Activated T-helper 9 cell treated with anti-CD3 and anti-CD28 coated beads, Interleukin-2, amount 50 U/mL, for 16 hours (primary cell): ENCODE data around the gene C14orf119.

Experiments
- DNase-seq: peaks from one replicate; pipeline ENCODE4 v3.0.0-alpha.2; 2020; ENCODE audit warnings: low read depth

C14orf119 gene

GRCh38 chr14:23126548-23127278 lies 31.4 kb downstream of the C14orf119 start:
- no peak for DNase-seq

- no peak for DNase-seq
Measured at GRCh38 chr14:23127861-23128260, 32.6 kb downstream of the C14orf119 start.

- no peak for DNase-seq
Measured at GRCh38 chr14:23128969-23129758, 33.9 kb downstream of the C14orf119 start.

GRCh38 chr14:23129759-23130316 lies 34.5 kb downstream of the C14orf119 start:
- DNase-seq = no peak

- no peak for DNase-seq
Measured at GRCh38 chr14:23130871-23131270, 35.6 kb downstream of the C14orf119 start.

GRCh38 chr14:23131482-23131881 lies 36.2 kb downstream of the C14orf119 start:
- no peak for DNase-seq

- DNase-seq = no peak
Measured at GRCh38 chr14:23132970-23133369, 37.7 kb downstream of the C14orf119 start.

GRCh38 chr14:23136566-23137133 lies 41.3 kb downstream of the C14orf119 start:
- no peak for DNase-seq

- no peak for DNase-seq
Measured at GRCh38 chr14:23137192-23137812, 42.0 kb downstream of the C14orf119 start.

GRCh38 chr14:23137813-23138535 lies 42.7 kb downstream of the C14orf119 start:
- DNase-seq = no peak

- DNase-seq = no peak
Measured at GRCh38 chr14:23139874-23140273, 44.6 kb downstream of the C14orf119 start.

- no peak for DNase-seq
Measured at GRCh38 chr14:23140371-23140770, 45.1 kb downstream of the C14orf119 start.

- no peak for DNase-seq
Measured at GRCh38 chr14:23141706-23142444, 46.6 kb downstream of the C14orf119 start.

- no peak for DNase-seq
Measured at GRCh38 chr14:23142826-23143225, 47.5 kb downstream of the C14orf119 start.

- DNase-seq = no peak
Measured at GRCh38 chr14:23143911-23144310, 48.6 kb downstream of the C14orf119 start.

GRCh38 chr14:23145794-23146350 lies 50.6 kb downstream of the C14orf119 start:
- DNase-seq = no peak

GRCh38 chr14:23146351-23146910 lies 51.1 kb downstream of the C14orf119 start:
- no peak for DNase-seq

GRCh38 chr14:23146980-23147379 lies 51.7 kb downstream of the C14orf119 start:
- no peak for DNase-seq

- DNase-seq = no peak
Measured at GRCh38 chr14:23147676-23148075, 52.4 kb downstream of the C14orf119 start.

- no peak for DNase-seq
Measured at GRCh38 chr14:23148591-23149249, 53.4 kb downstream of the C14orf119 start.
